Left cardiac atrium (tissue), 4 donors: ENCODE measurements around the gene CD47. TPM values are rescaled to one million over a fixed set of nuclear protein-coding genes. Genes with fewer than 3 reads are reported as not detected.

ENCODE experiments used
- ATAC-seq, 2 donors: fragments of 200-7000 bp; cut with Tn5 transposase; one replicate each; pipeline ENCODE4 v1.9.1; 2020; ENCODE audit warnings: mild to moderate bottlenecking in 2 of 2, moderate library complexity in 2 of 2
- DNase-seq: peaks from one replicate; pipeline ENCODE4 v3.0.0-alpha.2; 2020
- intact Hi-C, 2 donors: fragments of 100-400 bp; cut with DNase I; formaldehyde crosslinking; loops; one replicate each; pipeline versions ENCODE4 v1.14.1 to v1.15.1; 2022 to 2023
- total RNA-seq, 2 donors: library from RNA; stranded (reverse); fragmentation: NEBNext Ultra II Directional; extraction: Animal tissue kit (Norgen Biotek cat#: 25700); gene quantifications; one replicate each; pipeline ENCODE4 v1.2.1, GENCODE V29; 2021
- donor health status: DM: no; HTN: yes; CAD: no.
- donor health status: DM: no; HTN: yes; CAD: no; lungs with severe emphysema.
- donor health status: DM: yes; HTN: yes; CAD: no.
- donor health status: Dilated cardiomyopathy.

CD47 gene
- total RNA-seq, 2 donors from 2014 or later = 75.0 to 93.3 TPM

DNA sequence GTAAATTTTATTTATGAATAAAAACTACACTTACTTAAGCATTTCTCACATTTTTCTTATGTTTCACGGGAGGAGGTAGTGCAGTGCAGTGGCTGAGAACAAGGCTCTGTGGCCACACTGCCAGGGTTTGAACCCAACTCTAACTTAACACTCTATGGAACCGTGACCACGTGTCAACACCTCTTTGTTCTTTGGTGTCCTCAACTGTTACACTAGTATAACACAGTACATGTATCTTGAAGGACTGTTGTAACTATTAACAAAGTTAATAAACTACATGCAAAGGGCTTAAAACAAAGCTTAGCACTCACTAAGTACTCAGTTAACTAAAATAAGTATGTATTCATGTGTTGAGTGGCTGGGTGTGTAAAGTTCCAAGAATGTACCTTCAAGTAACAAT lies 19.5 kb downstream of the CD47 start:
- no peak for DNase-seq
- intact Hi-C loops = no loop called here
- no peak for ATAC-seq

DNA sequence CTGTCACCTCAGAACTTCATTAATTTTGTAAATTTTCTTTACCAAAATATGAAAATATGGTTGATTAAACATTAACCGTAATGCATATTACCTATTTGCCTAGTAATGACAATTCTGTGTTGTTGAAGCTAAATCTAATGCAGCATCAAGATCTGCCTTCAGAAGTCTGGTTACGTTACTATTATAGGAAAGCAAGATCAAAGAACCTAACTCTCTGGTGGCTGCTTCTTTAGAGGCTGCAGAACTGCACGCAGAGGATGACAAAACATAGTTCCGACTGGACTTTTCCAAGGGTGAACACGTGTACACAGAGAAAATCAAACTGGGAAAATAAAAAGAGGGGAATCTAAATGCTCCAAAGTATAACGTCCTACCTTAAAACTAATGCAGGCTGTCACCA lies 20.5 kb downstream of the CD47 start:
- intact Hi-C loops = no loop called here
- DNase-seq = no peak
- ATAC-seq = no peak

DNA sequence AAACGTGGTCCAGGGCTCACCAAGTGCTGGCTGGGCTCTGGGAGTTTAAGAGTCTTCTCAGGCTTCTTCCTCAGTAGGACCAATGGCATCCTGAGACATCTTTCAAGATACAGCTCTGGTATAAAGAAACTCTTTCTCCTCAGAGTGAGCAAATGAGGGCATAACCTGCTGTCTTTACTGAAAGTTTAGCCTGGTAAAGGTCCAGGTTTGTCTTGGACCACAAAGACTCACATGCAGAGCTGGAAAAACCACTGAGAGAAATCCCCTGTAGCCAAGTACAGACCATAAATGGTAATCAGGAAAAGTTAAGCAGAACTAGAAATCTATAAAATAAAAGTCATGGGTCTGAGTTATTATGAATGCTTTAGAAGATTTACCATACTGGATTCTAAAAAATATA lies 23.1 kb downstream of the CD47 start:
- intact Hi-C loops = no loop called here
- no peak for ATAC-seq

DNA sequence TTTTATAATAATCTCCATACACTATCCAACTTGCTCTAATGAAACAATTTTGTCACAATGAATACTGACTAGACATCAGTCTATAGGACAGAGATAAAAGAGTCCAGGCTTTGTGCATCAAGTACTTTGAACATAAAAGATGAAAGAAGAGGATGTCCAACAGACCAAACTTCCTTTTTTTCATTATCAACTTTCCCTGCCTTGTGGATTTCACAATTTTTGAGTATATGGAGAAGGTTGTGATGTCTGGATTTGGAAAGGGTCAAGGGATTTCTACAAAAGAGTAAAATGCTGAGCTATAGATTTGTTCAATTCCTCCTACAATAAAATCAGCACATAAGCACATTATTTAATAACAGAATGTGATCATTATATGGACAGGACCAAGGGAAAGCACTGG lies 25.7 kb downstream of the CD47 start:
- ATAC-seq = no peak
- DNase-seq = no peak
- intact Hi-C loops = no loop called here

More for the DNA sequence above, 23.1 kb downstream of the CD47 start:
- no peak for DNase-seq

DNA sequence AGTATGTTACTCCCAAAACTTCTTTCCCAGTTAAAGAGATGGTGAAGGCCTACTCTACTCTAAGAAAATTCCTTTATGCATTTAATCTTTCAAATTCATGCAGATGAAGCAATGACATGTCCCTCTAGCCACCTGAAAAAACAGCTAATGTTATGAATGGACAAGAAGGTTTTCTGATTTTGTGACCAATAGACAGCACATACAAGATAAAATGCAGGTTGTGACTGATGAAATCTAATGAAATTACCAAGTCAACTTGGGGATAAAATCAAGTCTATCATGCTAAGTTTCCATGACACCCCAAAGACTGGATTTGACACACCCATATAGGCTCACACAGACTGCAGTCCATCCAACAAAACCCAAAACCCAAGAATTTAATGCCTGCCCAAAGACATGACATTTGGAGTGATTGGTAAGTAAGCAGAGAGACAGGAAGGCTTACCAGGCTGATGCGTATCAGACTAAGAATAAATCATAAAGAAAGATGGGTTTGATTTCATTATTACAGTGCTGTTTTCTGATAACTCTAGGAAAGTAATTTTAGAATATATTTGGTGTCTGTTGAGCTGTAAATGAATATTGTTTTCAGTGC lies 26.4 kb downstream of the CD47 start:
- intact Hi-C loops = no loop called here
- ATAC-seq (no peak), DNase-seq (no peak)

DNA sequence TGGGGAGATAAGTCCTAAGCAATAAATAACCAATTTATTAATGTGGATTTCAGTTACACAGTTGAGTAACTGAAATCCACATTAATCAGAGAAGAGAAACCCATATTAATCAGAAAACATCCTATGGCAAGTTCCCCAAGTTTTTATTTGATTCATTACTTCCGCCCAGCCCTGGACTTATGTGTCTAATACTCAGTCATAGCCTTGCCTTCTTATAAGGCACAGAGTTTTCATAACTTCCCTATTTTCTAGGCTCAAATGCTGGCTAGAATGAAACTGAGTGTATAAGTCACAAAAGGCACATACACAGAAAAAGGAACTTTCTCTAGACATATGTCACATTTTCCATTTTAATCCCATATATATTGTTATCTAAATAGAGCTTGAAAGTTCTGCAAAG lies 28.8 kb downstream of the CD47 start:
- intact Hi-C loops = no loop called here
- ATAC-seq (peak in 1 of 2 donors; percentile 30), DNase-seq (no peak)

DNA sequence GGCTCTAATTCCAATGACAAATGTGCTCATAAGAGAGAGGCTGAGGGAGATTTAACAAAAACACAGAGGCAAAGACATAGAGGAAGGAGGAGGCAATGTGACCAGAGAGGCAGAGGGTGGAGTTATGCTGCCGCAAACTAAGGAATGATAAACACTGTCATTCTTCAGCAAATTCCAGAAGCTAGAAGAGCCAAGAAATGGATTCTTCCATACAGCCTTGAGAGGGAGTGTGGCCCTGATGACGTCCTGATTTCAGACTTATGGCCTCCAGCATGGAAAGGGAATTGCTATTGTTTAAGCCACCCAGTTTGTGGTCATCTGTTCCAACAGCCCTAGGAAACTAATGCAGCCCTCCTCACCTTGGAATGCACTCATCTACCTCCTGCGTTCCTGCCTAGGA lies 30.5 kb downstream of the CD47 start:
- intact Hi-C loops = no loop called here
- DNase-seq (no peak), ATAC-seq (no peak)

DNA sequence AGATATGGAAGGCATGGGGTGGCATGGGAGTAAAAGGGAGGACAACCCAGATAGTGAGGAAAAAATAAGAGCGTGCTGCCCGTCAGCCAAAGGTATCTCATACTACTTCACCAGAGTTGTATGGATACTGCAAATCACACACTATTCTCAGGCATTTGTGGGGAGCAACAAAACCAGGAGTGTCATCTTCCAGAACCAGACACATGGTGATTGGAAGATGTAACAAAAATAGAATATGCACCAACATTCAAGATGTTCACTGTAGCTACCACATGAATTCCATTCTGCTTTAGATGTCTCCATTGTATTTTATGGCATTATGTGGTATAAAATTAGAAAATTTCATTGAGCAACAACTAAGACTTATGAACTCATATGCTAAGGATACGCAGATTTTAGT lies 34.9 kb downstream of the CD47 start:
- intact Hi-C loops = no loop called here
- DNase-seq (no peak), ATAC-seq (no peak)

DNA sequence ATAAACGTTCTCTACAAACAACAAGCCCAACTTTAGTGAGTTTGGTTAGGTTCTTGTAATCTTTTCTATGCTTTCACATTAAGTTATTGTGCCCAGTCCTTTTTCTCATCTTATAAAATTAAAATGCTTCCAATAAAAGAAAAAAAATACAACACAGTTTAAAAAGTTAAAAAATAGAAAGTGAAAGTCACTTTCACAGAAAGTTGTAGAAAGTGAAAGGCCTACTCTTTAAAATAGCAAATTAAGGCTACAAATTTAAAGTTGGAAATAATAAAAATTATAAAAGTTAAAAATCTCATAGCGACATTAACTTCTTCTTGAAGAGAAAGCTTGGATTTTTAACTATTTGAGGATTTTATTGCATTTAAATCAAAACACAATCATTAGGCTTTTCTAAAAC lies 35.9 kb downstream of the CD47 start:
- intact Hi-C loops = no loop called here
- DNase-seq = no peak
- ATAC-seq = no peak

DNA sequence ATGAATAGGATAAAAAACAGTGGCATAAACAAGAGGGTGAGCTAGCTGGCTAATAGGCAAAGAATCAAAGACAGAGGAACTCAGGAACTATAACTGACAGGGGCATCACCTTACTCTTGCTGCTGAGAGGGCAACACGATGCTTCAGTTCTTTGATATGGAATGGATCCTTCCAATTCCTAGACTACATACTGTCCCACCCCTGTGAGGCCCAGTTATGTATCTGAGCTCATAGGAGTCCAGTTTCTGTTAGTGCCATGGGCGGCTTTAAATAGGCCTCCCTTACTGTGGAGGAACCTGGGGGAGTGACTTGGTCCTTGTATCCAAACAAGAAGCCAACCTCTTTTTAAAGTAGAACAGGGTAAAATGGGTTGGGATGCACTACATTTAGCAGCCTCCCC lies 37.3 kb downstream of the CD47 start:
- intact Hi-C loops = no loop called here
- ATAC-seq = no peak
- DNase-seq = no peak

DNA sequence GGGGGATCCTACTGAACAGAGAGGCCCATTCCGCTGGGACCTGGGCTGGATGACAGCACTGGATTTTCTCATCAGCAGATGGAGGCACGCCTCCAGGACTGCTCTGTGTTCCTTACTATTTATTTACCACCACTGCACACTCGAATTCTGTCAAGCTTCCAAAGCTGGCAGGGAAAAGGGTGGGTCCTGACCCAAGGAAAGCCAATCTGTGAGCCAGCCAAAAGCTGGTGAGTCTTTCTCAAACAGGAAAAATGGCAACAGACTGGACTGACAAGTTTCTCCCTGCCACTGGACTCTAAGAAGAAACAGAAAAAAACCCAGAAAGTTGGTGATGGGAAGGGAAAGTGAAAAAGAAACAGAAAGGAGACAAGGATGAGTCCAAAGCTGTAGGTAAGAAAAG lies 37.8 kb downstream of the CD47 start:
- peak in 1 of 2 donors; percentile 71 for ATAC-seq
- intact Hi-C loops = no loop called here
- no peak for DNase-seq

DNA sequence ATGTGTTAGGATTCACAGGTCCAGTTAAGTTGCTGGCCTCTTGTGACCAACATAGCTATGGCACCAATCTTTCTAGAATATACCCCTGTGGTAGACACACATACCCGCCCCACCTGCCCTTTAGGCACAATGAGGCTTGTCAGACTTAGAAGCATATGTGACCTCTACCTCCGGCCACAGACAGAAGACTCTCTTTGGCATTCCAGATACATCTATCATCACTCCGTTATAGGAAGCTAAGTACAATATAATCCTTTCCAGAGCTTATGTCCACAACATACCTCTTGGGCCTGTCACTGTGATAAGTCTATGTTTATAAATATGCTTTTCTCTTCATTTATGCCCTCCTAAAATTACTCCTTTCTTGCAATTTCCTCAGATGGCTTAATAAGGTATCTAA lies 39.8 kb downstream of the CD47 start:
- ATAC-seq = no peak

DNA sequence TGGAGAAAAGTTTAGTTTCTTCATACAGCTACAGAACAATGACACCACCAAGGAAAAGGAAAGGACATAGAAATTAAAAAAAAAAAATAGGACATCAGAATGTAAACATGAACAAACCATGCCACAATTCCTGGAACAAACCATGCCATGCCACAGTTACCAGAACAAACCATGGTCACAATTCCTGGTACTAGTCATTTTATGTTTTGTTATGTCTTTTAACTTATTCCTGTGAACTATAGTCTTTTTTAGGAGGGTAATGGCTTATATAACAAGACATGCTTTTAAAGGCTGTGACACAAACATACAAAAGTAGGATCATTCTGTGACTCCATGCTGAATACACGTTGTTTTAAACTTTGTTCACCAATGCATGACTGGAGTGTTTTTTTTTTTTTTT lies 42.8 kb downstream of the CD47 start:
- no peak for DNase-seq
- intact Hi-C loops = no loop called here

More for the DNA sequence above, 39.8 kb downstream of the CD47 start:
- intact Hi-C loops = no loop called here
- no peak for DNase-seq

DNA sequence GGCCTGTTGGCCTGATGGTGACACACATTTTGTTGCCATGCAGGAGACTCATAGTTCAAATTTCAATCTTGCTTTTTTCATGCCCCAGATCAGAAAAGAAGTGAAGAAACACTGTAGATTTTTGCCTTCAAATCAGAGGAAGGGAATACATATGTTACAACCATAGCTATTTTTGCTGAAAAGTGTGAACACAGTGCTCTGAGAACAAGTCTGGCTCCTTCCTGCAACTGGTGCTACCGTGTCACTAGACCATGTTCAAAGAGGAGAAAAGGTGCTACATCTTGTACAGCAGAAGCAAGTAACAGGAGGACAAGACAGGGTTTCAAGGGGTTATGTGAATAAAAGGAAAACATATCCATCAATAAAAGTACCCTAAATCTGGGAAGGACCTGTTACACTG lies 44.6 kb downstream of the CD47 start:
- intact Hi-C loops = no loop called here

More for the DNA sequence above, 42.8 kb downstream of the CD47 start:
- ATAC-seq = no peak

DNA sequence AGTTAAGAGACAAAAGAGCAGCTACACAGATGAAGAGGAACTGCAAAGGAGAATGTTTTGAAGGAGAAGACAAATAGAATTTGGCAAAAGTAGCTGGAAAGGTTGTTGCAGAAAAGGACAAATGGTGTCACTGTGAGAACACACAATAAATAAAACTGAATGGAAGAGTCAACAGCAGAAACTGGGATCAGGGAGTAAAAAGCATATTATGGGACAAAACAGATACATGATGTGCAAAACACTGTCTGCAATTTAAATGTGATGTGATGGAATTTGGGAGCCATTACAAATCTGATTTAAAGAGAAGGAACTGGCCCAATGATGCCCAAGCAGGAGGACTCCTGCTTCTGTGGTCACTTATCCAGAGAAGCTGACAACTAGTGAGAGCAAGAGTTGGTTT lies 46.1 kb downstream of the CD47 start:
- DNase-seq (no peak), ATAC-seq (no peak)
- intact Hi-C loops = no loop called here

More for the DNA sequence above, 44.6 kb downstream of the CD47 start:
- ATAC-seq = no peak
- no peak for DNase-seq

DNA sequence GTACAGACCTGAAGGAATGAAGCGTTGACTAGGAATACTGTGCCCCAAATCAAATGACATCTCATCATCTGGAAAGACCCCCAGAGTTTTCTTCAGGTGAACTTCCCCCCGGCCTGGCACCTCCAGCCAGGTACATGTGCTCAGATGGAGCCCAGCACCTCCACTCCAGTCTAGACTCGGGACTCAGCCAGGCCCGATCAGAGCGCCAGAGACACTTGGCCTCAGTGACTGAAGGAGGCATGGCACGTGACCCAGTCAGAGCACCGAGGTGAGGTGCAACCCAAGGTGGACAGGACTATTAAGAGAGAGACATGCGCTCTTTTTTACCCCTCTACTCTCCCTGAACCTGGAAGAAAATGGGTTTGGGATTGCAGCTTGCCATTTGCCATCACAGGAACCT lies 48.5 kb downstream of the CD47 start:
- intact Hi-C loops = no loop called here
- no peak for ATAC-seq

DNA sequence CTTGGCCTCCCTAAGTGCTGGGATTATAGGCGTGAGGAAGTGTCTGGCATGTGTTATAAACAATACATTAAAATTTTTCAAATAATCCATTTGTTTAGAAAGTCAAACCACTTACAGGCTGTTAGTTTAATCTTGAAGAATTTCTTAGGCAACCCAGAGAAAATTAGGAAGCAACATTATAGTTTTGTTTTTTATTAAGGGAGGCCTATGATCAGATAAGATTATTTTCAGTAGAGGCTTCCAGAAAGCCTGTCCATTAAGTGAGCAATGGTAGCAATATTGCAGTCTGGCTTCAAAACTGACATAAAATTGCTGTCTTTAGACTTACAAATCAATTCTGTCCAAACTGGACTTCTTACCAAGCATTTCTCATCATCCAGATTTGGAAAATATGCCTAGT lies 49.6 kb downstream of the CD47 start:
- DNase-seq = no peak
- ATAC-seq = no peak
- intact Hi-C loops = no loop called here

More for the DNA sequence above, 48.5 kb downstream of the CD47 start:
- no peak for DNase-seq

DNA sequence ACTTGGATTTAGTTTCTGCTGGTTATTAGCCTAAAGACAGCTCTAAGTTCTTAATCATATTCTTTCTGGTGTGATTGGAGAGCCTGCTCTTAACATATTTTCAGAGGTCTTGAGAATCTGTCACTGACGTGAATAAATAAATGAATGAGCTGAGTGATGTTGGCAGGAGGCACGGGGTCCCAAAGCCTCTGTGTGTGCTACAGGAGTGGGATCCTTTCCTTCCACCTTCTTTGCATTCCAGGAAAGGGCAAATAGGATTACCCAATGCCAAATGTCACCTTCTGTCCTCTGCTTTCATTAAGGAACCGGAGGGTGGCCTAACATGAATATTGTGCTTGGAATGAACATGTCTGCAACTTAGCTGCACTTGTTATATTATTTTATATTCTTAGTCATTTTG lies 53.1 kb downstream of the CD47 start:
- DNase-seq (no peak), ATAC-seq (no peak)
- intact Hi-C loops = no loop called here

DNA sequence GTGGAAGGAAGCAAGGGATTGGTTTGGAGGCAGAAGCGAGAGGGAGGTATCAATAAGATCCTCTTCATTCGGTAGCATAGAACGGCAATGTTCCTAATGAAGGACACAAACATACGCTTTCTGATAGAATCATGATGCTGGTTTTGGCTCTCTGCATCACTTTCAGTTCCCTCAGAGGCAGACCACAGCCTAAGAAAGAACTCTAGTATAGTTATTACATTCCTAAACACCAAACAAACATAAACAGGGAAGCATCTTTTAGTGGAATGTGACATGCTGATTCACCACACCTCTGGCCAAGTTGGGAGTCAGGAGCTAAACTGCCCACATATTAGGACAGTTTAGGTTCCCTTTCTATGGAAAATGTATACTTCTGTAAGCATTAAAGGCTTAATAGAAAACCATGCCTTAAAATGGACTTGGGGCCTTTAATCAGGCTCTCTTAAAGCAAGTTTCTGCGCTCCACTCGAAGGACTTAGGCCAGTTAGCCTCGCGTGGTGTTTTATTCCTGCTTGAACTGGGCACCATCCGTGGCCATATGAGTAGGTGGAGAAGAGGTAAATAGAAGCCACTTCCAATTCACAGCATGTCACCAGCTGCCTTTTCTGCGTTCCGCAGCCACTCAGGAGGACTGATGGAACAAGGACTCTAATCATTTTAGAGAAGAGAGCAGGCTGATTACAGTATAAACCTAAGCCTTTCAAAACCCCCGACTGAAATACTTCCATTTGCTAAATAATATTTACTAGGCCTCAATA lies 53.7 kb downstream of the CD47 start:
- DNase-seq = no peak
- peak in 1 of 2 donors; percentile 20 for ATAC-seq
- intact Hi-C loops = no loop called here

DNA sequence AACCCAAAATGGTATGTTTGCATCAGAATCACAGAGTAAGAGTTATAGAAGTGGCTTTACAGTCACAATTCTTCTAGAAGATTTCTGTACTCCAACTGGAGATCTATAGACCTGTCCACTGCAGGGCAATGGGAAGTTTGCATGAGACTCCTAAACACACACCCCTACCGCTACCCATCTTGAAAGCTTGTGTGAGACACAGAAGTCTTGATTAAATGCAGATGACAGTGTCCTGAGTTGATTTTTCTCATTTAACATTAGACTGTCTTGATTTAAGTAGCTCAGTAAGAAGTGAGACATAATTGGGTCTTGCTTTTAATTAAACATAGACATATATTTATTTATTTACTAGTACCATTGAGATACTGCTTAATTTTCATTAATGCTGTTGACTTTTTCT lies 54.4 kb downstream of the CD47 start:
- DNase-seq = no peak
- intact Hi-C loops = no loop called here
- no peak for ATAC-seq

DNA sequence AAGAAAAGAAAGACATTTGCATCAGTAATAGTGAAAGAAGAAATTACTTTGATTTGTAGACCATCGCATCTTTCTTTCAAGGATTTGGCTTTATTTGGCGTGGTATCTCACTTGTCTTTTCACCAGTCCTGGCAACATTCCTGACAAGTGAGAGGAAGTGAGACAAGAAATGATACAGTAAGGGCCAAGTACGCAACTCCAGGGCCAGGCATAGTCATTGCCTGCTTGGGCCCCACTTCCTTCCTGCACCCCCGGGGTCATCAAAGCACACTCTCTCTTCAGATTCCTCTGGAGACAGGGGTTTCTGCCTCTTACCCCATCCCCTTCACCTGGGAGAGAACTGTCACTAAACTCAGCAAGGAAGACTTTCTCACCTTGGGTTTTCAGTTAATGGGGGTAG lies 55.1 kb downstream of the CD47 start:
- peak; percentile 58 to 75 for ATAC-seq
- intact Hi-C loops = no loop called here
- peak; percentile 45 for DNase-seq
